ENCODE results near the gene ZNF2. TPM values are rescaled to one million over a fixed set of nuclear protein-coding genes. Genes with fewer than 3 reads are reported as not detected.

Gene ZNF2
- total and polyA plus RNA-seq, 2 of the 13 experiments (the other 11 are each of a cell fraction or from before 2014, with no cell fraction given): 4.3 to 6.1 TPM

DNA sequence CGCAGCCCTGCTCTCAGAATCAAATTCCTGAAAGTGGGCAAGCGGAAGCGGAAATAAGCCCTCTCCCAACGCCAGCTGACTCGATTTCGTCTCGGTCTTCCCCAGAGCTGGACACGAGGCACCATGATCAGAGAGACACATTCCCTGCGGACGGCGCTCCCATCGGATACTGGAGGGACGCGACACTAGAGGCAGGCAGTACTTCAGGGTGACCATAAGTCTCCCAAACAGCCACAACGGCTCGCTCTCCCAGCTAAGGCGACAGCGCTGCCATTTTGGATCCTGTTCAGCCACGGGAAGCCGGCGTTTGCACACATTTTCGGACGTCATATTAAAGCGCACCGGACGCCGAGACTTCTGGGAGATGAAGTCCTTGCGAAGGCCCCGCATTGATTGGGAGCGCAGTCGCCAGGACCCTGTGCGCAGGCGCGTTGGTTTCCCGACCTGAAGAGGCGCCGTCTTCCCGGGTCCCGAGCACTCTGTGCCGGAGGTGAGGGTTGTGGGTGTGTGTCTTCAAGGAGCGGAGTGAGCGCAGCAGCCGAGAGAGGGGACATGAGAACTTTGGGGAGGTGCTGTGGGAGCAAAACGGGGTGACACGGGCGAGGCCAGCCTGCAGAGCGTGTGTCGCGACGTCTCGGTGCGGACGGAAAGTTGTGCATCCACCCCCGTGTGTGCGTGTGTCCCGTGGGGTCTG is at the start of gene ZNF2 (continued):
- TF ChIP-seq, protein P1, sequence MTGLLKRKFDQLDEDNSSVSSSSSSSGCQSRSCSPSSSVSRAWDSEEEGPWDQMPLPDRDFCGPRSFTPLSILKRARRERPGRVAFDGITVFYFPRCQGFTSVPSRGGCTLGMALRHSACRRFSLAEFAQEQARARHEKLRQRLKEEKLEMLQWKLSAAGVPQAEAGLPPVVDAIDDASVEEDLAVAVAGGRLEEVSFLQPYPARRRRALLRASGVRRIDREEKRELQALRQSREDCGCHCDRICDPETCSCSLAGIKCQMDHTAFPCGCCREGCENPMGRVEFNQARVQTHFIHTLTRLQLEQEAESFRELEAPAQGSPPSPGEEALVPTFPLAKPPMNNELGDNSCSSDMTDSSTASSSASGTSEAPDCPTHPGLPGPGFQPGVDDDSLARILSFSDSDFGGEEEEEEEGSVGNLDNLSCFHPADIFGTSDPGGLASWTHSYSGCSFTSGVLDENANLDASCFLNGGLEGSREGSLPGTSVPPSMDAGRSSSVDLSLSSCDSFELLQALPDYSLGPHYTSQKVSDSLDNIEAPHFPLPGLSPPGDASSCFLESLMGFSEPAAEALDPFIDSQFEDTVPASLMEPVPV (CRISPR knock-in tag; IDR thresholded peaks at IDR 0.05): peak; percentile 78; the same call in 1 of the 2 replicates
- peak; percentile 52; the same call in 1 of the 2 replicates for TF ChIP-seq MIXL1 (CRISPR knock-in tag; IDR thresholded peaks at IDR 0.05)
- TF ChIP-seq FOXA3 (CRISPR knock-in tag; IDR thresholded peaks at IDR 0.05): peak; percentile 70
- peak; percentile 95 to 98 for TF ChIP-seq POLR2A (IDR thresholded peaks at IDR 0.05; ENCODE audit: insufficient read depth in 1 of 2, low read depth in 2 of 2, low read length in 2 of 2)
- peak; percentile 95 for TF ChIP-seq YEATS2 (CRISPR knock-in tag; IDR thresholded peaks at IDR 0.05; ENCODE audit: borderline replicate concordance)
- no peak; the same call in none of the 2 replicates for TF ChIP-seq NCOA2 (CRISPR knock-in tag; IDR thresholded peaks at IDR 0.05)
- TF ChIP-seq ELF4 (CRISPR knock-in tag; IDR thresholded peaks at IDR 0.05; ENCODE audit: borderline replicate concordance): peak; percentile 96
- TF ChIP-seq TBL1XR1 (IDR thresholded peaks at IDR 0.05; ENCODE audit: borderline replicate concordance, low read length, partially characterized antibody): peak; percentile 73
- TF ChIP-seq KLF11 (CRISPR knock-in tag; IDR thresholded peaks at IDR 0.05): no peak; the same call in none of the 2 replicates
- TF ChIP-seq ARID2 (CRISPR knock-in tag; IDR thresholded peaks at IDR 0.05; ENCODE audit: borderline replicate concordance): peak; percentile 95
- TF ChIP-seq ZSCAN12 (CRISPR knock-in tag; IDR thresholded peaks at IDR 0.05): no peak
- peak; percentile 96; the same call in 1 of the 2 replicates for TF ChIP-seq SMAD1 (CRISPR knock-in tag; IDR thresholded peaks at IDR 0.05; ENCODE audit: borderline replicate concordance, low read depth)
- TF ChIP-seq DNMT3B (CRISPR knock-in tag; conservative IDR thresholded peaks at IDR 0.05): no peak; the same call in 1 of the 2 replicates
- TF ChIP-seq ZNF839 (CRISPR knock-in tag; IDR thresholded peaks at IDR 0.05; ENCODE audit: borderline replicate concordance): peak; percentile 35; the same call in 1 of the 2 replicates
- peak; percentile 6 for TF ChIP-seq ZNF670 (CRISPR knock-in tag; IDR thresholded peaks at IDR 0.05; ENCODE audit: borderline replicate concordance)
- no peak; the same call in 1 of the 2 replicates for TF ChIP-seq SOX13 (IDR thresholded peaks at IDR 0.05)
- TF ChIP-seq SOX13 (CRISPR knock-in tag; conservative IDR thresholded peaks at IDR 0.05 in 1 of 2, IDR thresholded peaks at IDR 0.05 in 1 of 2): peak in 1 of 2 experiments; percentile 42; a peak in 1 of 4 replicates
- peak; percentile 94 for TF ChIP-seq ZNF451 (CRISPR knock-in tag; IDR thresholded peaks at IDR 0.05)
- TF ChIP-seq, protein P2, sequence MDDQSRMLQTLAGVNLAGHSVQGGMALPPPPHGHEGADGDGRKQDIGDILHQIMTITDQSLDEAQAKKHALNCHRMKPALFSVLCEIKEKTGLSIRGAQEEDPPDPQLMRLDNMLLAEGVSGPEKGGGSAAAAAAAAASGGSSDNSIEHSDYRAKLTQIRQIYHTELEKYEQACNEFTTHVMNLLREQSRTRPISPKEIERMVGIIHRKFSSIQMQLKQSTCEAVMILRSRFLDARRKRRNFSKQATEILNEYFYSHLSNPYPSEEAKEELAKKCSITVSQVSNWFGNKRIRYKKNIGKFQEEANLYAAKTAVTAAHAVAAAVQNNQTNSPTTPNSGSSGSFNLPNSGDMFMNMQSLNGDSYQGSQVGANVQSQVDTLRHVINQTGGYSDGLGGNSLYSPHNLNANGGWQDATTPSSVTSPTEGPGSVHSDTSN (CRISPR knock-in tag; IDR thresholded peaks at IDR 0.05; ENCODE audit: borderline replicate concordance): 0 out of 2 replicates have a peak, but pooled peaks have one; percentile 8
- 0 out of 2 replicates have a peak, but pooled peaks have one; percentile 29 for TF ChIP-seq ZNF790 (CRISPR knock-in tag; IDR thresholded peaks at IDR 0.05; ENCODE audit: borderline replicate concordance)
- 0 out of 2 replicates have a peak, but pooled peaks have one; percentile 12 for TF ChIP-seq ZBTB7B (CRISPR knock-in tag; IDR thresholded peaks at IDR 0.05)
- TF ChIP-seq ZBTB26 (CRISPR knock-in tag; IDR thresholded peaks at IDR 0.05; ENCODE audit: borderline replicate concordance): peak; percentile 62; the same call in 1 of the 2 replicates
- no peak for TF ChIP-seq IKZF4 (CRISPR knock-in tag; IDR thresholded peaks at IDR 0.05; ENCODE audit: borderline replicate concordance, low read depth, not compliant biosample characterization)
- peak; percentile 48; the same call in 1 of the 2 replicates for TF ChIP-seq ZNF782 (CRISPR knock-in tag; IDR thresholded peaks at IDR 0.05; ENCODE audit: borderline replicate concordance)

Data from HepG2 (cell line).